ENCODE data around the gene SFXN4.
A peak's percentile ranks its signal among the peaks of the same experiment; 100 is the strongest.
"Not testable (repeated sequence)": the region's sequence is repeated elsewhere in the genome, so short reads cannot be mapped to it uniquely, and the experiment has no call there.

Gene SFXN4

GRCh38 chr10:119139464-119140067 lies 25.9 kb downstream of the SFXN4 start:
- peak; percentile 15 for DNase-seq

- DNase-seq = no peak
These were observed 26.9 kb downstream of the SFXN4 start for GRCh38 chr10:119138346-119139306.

GRCh38 chr10:119137878-119138277 lies 27.6 kb downstream of the SFXN4 start:
- not testable (repeated sequence) for DNase-seq

- DNase-seq = no peak
These were observed 29.4 kb downstream of the SFXN4 start for GRCh38 chr10:119136084-119136483.

GRCh38 chr10:119135513-119135881 lies 30.0 kb downstream of the SFXN4 start:
- no peak for DNase-seq

GRCh38 chr10:119133949-119134348 lies 31.6 kb downstream of the SFXN4 start:
- DNase-seq = no peak

- no peak for DNase-seq
These were observed 32.8 kb downstream of the SFXN4 start for GRCh38 chr10:119132521-119133345.

GRCh38 chr10:119131512-119132240 lies 33.8 kb downstream of the SFXN4 start:
- no peak for DNase-seq

- DNase-seq = no peak
These were observed 35.8 kb downstream of the SFXN4 start for GRCh38 chr10:119129721-119130120.

GRCh38 chr10:119125942-119126341 lies 39.6 kb downstream of the SFXN4 start:
- no peak for DNase-seq

- DNase-seq = no peak
These were observed 44.6 kb downstream of the SFXN4 start for GRCh38 chr10:119120875-119121274.

GRCh38 chr10:119120413-119120867 lies 45.1 kb downstream of the SFXN4 start:
- no peak for DNase-seq

GRCh38 chr10:119119400-119119799 lies 46.1 kb downstream of the SFXN4 start:
- DNase-seq = no peak

- DNase-seq = no peak
These were observed 47.3 kb downstream of the SFXN4 start for GRCh38 chr10:119118231-119118630.

GRCh38 chr10:119116326-119116951 lies 49.1 kb downstream of the SFXN4 start:
- no peak for DNase-seq

- DNase-seq = no peak
These were observed 49.6 kb downstream of the SFXN4 start for GRCh38 chr10:119115926-119116325.

GRCh38 chr10:119113751-119114732 lies 51.5 kb downstream of the SFXN4 start:
- no peak for DNase-seq

- DNase-seq = no peak
These were observed 53.5 kb downstream of the SFXN4 start for GRCh38 chr10:119112056-119112455.

GRCh38 chr10:119107771-119108170 lies 57.7 kb downstream of the SFXN4 start:
- not testable (repeated sequence) for DNase-seq

- DNase-seq = not testable (repeated sequence)
These were observed 58.4 kb downstream of the SFXN4 start for GRCh38 chr10:119107106-119107505.

- not testable (repeated sequence) for DNase-seq
These were observed 59.6 kb downstream of the SFXN4 start for GRCh38 chr10:119105899-119106298.

Measured in effector CD8-positive, alpha-beta T cell (primary cell).